GM19025 (cell line): ENCODE measurements around the gene MISP3.

Source experiments
- ATAC-seq: cut with Tn5 transposase; IDR thresholded peaks from one replicate; pipeline ENCODE4 v1.9.1; 2021; ENCODE audit warnings: mild to moderate bottlenecking, low read depth, moderate library complexity; ENCODE audit not compliant: unreplicated experiment

MISP3 gene

DNA sequence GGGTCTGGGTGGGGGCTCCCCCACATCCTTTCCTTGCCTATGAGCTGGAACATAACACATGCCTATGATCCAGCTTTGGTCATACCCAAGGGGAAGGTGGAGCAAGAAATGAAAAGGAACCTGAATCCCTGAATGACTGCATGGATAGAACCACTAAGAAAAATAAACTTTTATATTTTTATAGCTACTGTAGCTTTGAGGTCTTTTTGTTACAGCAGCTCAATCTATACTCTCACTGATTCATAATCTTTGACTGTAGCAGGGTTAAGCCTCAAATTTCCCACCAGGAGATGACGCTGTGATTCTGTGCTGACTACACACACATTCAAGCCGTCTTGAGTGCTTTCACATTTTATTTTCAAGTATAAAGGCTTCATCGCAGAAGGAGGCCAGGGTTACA lies 19.6 kb upstream of the MISP3 start:
- ATAC-seq, result no peak

DNA sequence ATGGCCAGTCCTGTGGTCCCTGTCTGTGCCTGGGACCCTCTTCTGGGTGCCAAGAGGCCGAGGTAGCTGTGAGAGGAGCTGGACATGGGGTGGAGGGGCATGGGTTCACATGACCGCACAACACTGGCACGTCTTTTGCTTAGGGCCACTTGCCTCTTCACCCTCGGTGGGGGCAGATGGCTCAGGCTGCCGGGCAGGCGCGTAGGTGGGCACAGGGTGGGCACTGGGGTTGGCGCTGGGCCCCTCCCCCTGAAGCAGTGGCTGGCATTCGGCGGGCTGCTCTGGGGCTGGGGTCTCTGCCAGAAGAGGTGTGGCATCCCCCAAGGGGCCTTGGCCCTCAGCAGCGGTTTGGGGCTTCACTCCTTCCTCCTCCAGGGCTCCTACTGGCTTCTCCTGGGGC lies 19.1 kb upstream of the MISP3 start:
- no peak for ATAC-seq

DNA sequence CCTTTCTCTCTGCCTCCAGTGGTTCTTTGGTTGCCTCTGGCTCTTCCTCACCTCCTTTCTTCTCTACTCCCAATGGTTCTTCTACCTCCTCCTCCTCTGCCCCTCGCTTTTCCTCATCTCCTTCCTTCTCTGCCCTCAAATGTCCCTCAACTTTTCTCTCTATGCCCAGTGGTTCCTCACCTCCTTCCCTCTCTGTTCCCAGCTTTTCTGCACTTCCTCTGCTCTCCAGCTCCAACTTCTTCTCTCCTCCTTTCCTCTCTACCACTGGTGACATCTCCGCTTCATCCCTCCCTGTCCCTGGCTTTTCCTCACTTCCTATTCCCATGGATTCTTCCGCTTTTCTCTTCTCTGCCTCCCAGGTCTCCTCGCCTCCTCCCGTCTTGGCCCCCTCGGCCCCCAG lies 18.5 kb upstream of the MISP3 start:
- ATAC-seq, result no peak

DNA sequence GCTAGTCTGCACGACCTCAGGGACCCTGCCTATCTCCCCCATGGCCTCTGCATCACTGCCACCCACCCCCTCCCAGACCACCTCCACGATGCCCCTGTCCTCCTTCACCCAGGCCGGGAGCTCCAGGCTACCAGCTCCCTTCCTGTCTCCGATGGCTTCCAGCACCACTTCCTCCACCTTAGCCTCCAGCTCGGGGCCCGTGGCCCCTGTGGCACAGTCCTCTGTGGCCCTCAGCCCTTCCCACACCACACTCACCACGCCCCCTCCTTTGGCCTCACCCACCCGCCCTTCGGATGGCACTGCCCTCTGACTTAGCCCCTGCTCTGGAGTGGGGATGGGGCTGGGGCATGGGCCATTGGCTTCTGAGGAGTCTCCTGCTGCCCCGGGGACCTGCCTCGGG lies 17.9 kb upstream of the MISP3 start:
- no peak for ATAC-seq

DNA sequence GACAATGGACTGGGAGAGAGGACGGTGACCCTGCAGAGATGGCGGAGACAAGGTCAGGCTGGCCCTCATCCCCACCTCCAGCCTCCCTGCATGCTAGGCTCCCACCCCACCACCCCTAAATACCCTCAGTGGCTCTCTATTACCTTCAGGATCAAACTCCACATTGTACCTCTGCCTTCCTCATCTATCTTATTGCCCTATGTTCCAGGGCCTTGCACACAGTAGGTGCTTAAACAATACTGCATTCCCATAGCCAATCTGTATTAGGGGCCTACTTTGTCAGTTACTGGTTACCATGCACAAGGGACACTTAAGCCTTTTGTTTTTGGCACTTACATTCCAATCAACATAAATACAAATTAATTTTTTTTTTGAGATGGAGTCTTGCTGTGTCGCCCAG lies 17.2 kb upstream of the MISP3 start:
- ATAC-seq, result no peak

DNA sequence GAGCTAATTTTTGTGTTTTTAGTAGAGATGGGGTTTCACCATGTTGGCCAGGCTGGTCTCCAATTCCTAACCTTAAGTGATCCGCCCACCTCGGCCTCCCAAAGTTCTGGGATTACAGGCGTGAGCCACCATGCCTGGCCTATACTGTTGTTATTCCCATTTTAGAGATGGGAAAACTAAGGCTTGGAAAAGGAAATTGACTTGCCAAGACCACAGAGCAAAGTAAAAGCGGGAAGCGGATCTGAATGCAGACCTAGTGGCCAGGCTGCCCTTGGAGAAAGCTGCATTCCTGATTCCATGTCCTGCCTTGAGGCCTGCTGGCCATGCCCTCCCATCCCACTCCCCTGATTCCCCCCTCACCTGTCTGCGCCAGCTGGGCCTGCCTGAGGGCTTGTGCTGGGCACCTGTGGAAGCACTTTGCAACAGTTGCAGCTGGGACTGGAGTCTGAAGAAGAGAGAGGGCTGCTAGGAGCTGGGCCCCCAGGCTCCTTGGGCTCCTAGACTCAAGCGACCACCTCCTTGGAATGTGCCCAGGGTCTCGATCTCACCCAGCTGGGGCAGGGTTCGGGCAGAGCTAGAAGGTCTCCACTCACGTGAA lies 16.4 kb upstream of the MISP3 start:
- no peak for ATAC-seq

DNA sequence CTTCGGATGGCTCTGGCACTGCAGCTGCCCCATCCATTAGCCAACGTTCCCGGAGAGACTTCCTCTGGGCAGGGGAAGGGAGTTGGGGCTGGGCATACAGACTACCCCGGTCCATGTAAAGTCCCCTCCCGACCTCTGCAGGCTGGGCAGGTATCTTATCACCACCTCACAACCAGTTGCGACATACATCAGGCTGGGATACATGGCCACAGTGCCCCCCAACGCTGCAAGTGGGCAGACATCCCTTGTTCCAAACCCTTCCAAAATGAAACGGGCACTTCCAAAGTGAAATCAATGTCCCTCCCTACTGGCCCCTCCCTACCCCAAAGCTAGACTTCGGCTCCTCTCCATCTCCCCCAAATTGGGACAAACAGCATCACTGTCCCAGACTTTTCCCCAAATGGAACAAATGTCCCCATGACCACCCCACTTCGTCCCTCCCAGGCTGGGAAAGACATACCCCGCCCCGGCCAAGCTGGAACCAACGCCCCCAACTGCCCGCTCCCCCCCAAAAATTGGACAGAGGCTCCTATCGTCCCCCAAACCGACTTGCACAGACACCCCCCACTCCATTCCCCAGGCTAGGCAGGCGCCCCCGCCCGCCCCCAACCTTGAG lies 15.7 kb upstream of the MISP3 start:
- ATAC-seq, result no peak

DNA sequence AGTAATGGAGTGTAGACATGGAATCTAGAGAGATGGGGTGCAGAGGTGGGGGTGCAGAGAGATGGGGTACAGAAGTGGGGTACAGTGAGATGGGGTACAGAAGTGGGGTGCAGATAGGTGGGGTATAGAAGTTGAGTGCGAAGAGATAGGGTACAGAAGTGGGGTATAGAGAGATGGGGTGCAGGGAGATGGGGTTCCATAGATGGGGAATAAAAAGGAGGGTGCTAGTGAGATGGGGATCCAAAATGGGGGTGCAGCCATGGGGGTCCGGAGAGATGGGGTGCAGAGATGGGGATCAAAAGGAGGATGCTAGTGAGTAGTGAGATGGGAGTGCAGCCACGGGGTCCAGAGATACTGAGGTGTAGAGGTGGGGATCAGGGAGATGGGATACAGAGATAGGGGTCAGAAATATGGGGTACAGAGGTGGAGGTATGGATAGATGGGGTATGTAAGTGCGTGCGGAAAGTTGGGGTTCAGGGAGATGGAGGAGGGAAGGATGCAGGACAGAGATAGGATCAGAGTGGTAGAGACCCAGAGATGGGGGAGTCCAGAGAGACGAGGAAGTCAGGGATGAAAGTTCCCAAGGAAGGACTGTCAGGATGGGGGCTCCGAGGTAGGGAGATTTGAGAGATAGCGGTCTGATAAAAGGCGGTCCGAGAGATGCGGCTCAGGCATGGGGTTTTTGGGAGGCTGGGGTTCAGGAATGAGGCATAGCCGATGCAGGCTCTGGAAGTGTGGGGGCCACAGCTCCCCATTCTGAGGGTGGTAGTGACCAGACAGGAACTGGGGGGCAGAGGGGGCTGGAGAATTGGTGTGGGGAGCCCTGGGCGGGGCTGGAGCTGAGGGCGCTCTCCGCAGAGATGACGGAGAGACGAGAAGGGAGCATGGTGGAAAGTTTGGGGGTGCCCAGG lies 14.1 kb upstream of the MISP3 start:
- no peak for ATAC-seq

DNA sequence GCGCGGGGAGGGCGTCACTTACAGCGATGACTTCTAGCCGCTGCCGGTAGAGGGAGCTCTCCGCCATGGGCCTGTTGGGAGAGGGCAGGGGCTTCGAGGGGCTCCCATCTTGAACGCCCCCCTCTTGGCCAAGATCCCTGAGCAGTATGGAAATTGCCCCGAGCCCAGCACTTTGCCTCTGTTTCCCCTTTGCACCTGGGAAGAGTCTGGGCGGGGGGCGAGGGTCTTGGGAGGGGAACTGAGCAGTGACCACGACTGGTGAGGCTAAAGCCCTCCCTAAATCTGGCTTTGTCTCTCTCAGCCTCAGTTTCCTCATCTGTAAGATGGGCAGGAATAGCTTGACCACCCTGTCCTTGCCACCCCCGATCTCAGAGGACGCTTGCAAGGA lies 13.5 kb upstream of the MISP3 start:
- ATAC-seq, result no peak

DNA sequence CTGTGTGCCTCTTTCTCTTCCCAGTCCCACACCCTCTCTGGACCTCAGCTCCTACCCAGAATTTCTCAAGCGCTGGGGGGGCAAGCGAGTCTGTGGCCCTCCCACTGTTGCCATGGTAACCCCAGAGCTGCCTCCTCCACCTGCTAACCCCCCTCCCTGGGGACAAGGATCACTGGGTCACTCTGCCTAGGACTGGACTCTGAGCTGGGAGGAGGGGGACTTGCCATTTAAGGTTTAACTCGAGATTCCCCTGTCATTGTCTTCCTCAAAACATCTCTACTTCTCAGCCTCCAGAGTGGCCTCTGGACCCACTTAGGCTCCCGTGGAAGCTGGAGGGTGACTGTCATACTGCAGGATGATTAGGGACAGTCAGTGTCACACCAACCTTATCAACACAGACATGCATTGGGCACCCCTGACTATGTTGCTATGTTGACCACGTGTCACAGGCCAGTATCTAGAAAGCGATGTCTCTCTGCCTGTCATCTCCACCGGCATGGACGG lies 12.9 kb upstream of the MISP3 start:
- ATAC-seq, result no peak

DNA sequence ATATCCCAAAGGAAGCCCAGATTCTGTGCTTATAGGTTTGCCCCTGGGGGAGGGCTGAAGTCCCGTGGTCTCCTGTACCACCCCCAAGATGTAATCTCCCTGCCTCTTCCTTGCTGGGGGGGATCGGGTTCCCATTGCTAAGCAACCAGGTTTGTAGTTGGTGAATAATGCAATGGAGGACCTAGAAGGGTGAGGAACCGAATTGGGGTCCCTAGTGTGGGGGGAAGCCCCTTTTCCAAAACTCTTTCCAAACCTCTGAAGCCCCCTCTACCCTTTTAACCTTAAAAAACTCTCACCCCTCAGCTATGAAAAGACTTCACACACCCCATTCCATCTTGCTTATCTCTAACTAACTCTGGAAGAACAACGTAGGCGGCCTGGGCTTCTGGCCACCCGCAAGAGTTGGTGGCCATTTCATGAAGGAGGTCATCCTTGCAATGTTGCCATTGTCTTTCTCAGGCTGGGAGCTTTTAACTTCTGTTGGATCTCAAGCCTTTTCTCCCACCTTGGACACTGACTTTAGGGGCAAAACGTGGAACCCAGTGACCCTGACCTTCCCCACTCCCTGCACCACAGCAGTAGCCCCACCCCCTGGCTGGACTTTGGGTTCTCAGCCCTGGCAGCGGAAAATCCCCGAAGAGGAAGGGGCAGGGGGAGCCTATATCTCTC lies 11.4 kb upstream of the MISP3 start:
- ATAC-seq, result no peak

DNA sequence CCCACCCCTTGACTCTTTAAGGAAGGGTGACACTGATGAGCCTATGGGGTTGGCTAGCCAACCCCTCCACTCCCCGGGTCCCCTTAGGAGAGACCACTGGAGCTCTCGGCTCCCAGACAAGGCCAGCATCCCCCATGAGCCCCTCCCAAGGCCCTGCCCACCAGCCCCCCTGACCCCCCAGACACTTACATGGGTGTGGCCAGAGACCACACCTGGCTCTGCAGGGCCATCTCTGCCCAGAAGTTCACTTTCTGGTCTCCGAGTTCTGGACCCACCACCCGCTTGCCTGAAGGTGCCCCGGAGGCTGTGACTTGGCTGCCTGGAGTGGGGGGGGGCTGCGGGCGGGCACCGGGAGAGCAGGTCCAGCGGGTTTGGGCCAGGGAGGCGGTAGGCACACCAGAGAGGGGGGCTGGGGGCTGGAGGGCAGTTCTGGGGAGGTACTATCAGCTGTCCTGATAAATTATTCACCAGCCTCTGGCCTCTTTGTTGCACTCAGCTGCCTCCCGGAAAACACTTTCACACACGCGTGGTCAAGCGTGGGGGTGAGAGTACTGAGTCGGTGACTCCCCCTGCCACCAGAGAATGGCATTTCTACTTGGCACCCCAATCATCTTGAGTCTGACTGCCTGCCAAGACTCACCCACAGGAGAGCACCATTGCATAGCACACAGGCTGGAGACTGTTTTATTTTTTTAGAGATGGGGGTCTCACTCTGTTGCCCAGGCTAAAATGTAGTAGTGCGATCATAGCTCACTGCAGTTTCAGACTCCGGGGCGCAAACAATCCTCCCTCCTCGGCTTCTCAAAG lies 10.6 kb upstream of the MISP3 start, which contains the start of gene PALM3:
Gene PALM3 (minus strand): TSS at position 326 of the 807 bp plus-strand sequence. CDS start 96 bp downstream, at position 230.
- ATAC-seq, result no peak

DNA sequence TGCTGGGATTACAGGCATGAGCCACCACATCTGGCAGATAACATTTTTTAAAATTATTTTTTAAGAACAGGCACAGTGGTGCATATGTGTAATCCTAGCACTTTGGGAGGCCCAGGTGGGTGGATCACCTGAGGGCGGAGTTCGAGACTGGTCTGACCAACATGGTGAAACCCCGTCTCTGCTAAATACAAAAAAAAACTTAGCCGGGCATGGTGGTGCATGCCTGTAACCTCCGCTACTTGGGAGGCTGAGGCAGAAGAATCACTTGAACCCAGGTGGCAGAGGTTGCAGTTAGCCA lies 10.1 kb upstream of the MISP3 start:
- ATAC-seq, result no peak

DNA sequence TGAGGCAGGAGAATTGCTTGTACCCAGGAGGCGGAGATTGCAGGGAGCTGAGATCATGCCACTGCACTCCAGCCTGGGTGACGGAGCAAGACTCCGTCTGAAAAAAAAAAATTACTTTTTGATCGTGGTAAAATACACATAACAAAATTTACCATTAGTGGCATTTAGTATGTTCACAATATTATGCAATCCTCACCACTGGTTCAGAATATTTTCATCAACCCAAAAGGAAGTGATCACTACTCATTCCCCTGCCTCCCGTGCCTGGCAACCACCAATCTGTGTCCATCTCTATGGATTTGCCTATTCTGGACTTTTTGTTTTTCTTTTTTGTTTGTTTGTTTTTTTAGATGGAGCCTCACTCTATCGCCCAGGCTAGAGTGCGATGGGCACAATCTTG lies 9.5 kb upstream of the MISP3 start:
- no peak for ATAC-seq

DNA sequence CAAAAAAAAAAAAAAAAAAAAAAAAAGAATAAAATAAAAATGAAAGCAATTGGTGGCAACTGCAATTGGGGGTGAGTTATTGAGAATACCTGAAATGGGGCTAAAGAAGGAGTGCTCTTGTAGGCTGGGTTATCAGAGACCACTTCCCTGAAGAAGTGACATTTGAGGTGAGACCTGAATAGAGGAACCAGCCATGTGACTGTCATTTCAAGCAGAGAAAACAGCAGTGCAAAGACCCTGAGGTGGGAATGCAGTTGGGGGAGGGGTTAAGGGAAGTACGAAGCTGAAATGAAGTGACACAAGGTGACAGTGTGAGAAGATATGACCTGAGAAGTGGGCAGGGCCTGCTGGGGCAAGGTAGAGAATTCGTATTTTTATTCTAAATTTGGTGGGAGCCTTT lies 6.5 kb upstream of the MISP3 start:
- ATAC-seq, result no peak

DNA sequence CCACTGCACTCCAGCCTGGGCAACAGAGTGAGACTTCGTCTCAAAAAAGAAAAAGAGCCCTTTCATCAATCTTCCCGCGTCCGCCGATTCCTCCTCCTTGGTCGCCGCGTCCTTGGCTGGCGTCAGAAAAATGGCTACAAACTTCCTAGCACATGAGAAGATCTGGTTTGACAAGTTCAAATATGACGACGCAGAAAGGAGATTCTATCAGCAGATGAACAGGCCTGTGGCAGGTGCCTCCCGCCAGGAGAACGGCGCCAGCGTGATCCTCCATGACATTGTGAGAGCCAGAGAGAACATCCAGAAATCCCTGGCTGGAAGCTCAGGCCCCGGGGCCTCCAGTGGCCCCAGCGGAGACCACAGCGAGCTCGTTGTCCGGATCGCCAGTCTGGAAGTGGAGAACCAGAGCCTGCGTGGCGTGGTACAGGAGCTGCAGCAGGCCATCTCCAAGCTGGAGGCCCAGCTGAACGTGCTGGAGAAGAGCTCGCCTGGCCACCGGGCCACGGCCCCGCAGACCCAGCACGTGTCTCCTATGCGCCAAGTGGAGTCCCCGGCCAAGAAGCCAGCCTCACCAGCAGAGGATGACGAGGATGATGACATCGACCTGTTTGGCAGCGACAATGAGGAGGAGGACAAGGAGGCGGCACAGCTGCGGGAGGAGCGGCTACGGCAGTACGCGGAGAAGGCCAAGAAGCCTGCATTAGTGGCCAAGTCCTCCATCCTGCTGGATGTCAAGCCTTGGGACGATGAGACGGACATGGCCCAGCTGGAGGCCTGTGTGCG lies 2.1 kb upstream of the MISP3 start:
- no peak for ATAC-seq

DNA sequence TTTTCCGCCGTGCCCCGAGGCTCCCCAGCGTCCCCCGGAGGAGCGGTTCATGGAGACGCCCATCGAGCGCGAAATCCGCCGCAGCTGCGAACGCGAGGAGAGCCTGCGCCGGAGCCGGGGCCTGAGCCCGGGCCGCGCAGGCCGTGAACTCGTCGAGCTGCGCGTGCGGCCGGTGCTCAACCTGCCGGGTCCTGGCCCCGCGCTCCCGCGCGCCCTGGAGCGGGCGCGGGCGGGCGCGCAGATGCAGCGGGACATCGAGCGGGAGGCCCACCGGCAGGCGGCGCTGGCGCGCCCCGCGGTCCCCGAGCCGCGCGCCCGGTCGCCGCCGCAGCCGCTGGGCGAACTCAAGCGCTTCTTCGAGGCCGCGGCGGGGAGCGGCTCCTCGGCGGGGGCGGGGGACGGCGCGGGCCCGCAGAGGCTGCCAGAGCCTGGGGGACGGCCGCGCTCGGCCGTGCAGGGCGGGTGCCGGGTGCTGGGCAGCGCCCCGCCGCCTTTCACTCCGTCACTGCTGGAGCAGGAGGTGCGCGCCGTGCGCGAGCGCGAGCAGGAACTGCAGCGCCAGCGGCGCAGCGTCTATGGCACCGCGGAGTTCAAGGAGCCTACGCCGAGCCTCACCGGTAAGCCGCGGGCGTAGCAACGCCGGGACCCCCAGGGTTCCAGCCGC lies 807 bp downstream of the MISP3 start:
- peak; percentile 44 for ATAC-seq

DNA sequence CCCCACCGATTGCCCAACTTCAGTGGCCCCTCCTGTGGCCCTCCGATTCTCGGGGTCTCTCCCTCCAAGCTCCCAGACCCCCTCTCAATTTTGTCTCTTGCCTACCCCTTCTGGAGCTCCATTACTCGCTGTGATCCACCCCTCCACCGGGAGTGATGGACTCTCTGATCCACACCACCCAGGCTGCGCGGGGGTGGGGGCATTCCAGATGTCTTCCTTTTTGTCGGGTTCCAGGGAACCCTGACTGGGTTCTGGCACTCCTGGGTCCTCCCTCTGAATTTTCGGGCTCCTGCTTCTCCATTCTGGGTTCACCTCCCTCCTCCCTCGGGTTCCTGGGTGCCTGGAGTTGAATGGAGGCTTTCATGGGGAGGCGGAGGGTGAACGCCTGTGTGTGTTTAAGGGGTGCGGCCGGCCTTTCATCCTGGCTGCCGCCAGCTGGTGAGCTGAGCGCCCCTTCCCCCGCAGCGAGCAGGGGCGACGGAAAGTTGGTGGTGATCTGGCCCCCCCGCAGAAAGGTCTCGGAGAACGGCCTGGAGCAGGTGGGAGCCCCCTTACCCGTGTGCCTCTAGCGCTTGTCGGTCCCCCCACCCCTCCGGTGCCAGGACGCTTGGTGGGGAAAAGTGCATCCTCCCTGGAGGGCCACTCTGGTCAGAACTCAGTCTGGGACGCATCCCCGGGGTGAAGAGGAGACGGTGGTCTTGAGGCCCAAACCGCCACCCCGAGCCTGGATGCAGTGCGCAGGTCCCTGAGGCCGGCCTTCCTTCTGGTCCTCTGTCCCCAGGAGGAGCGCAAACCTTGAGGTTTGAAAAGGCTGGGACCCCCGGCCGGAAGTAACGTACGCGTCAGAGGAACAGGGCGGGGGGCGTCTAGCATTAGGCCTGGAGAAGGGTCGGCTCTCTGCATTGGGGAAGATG lies 1.6 kb downstream of the MISP3 start:
- ATAC-seq, result no peak
